CD4-positive, alpha-beta T cell treated with Interleukin-17A for 1 hour (primary cell): ENCODE data around the gene HCRTR2.
"Not testable (repeated sequence)": the region's sequence is repeated elsewhere in the genome, so short reads cannot be mapped to it uniquely, and the experiment has no call there.

Experiments used
- DNase-seq: peaks from one replicate; pipeline ENCODE4 v3.0.0-alpha.2; 2020

The HCRTR2 gene

GRCh38 chr6:55220961-55221360 lies 46.6 kb downstream of the HCRTR2 start:
- DNase-seq: no peak

- no peak for DNase-seq
These were observed 53.5 kb downstream of the HCRTR2 start for GRCh38 chr6:55227862-55228261.

GRCh38 chr6:55239099-55239498 lies 64.8 kb downstream of the HCRTR2 start:
- DNase-seq: no peak

GRCh38 chr6:55240975-55241605 lies 66.8 kb downstream of the HCRTR2 start:
- not testable (repeated sequence) for DNase-seq

GRCh38 chr6:55250400-55250799 lies 76.1 kb downstream of the HCRTR2 start:
- no peak for DNase-seq

- DNase-seq: no peak
These were observed 80.8 kb downstream of the HCRTR2 start for GRCh38 chr6:55255113-55255512.

GRCh38 chr6:55260181-55260580 lies 85.9 kb downstream of the HCRTR2 start:
- DNase-seq: no peak

- DNase-seq: no peak
These were observed 91.2 kb downstream of the HCRTR2 start for GRCh38 chr6:55265409-55266114.

GRCh38 chr6:55266896-55267295 lies 92.6 kb downstream of the HCRTR2 start:
- no peak for DNase-seq

GRCh38 chr6:55276745-55277530 lies 102.6 kb downstream of the HCRTR2 start:
- DNase-seq: no peak

- DNase-seq: no peak
These were observed 103.3 kb downstream of the HCRTR2 start for GRCh38 chr6:55277646-55278045.

GRCh38 chr6:55281215-55281614 lies 106.9 kb downstream of the HCRTR2 start:
- no peak for DNase-seq

GRCh38 chr6:55282115-55282514 lies 107.8 kb downstream of the HCRTR2 start:
- DNase-seq: no peak

- no peak for DNase-seq
These were observed 112.5 kb downstream of the HCRTR2 start for GRCh38 chr6:55286824-55287223.

- no peak for DNase-seq
These were observed 116.4 kb downstream of the HCRTR2 start for GRCh38 chr6:55290736-55291135.

- no peak for DNase-seq
These were observed 118.8 kb downstream of the HCRTR2 start for GRCh38 chr6:55293116-55293515.

- not testable (repeated sequence) for DNase-seq
These were observed 122.9 kb downstream of the HCRTR2 start for GRCh38 chr6:55297214-55297613.

GRCh38 chr6:55299286-55299985 lies 125.1 kb downstream of the HCRTR2 start:
- DNase-seq: no peak

GRCh38 chr6:55304747-55305146 lies 130.4 kb downstream of the HCRTR2 start:
- no peak for DNase-seq

- no peak for DNase-seq
These were observed 145.8 kb downstream of the HCRTR2 start for GRCh38 chr6:55319961-55320695.

GRCh38 chr6:55320696-55321086 lies 146.4 kb downstream of the HCRTR2 start:
- no peak for DNase-seq

GRCh38 chr6:55327169-55327568 lies 152.9 kb downstream of the HCRTR2 start, which contains the start of gene GFRAL:
Gene GFRAL (plus strand): TSS chr6:55327469. CDS start chr6:55327555, 86 bp downstream.
- DNase-seq: no peak
